SK-N-SH treated with all-trans-retinoic acid at 6 μM for 48 hours (cell line): ENCODE data around the gene DDI1.

ENCODE experiments used
- ATAC-seq: fragments of 200-7000 bp; cut with Tn5 transposase; 3 replicates; pipeline ENCODE4 v1.9.1; 2020; ENCODE audit warnings: mild to moderate bottlenecking, moderate library complexity
- ARNTL ChIP-seq: fragments of 450-650 bp; formaldehyde crosslinking; IDR thresholded peaks from 2 replicates; pipeline ENCODE4 v1.5.0; 2020; ENCODE audit warnings: low read depth, mild to moderate bottlenecking, moderate library complexity, borderline replicate concordance
- CREB5 ChIP-seq: fragments of 250-450 bp; sonication (Bioruptor Pico); IDR thresholded peaks from 2 replicates; pipeline ENCODE4 v1.5.1; 2020; ENCODE audit warnings: low read depth, mild to moderate bottlenecking, moderate library complexity
- CSDC2 ChIP-seq: fragments of 250-450 bp; sonication (Bioruptor Pico); IDR thresholded peaks from 2 replicates; pipeline ENCODE4 v1.5.0; 2020; ENCODE audit warnings: mild to moderate bottlenecking, moderate library complexity
- ISL1 ChIP-seq: fragments of 250-450 bp; sonication (Bioruptor Pico); IDR thresholded peaks from 2 replicates; pipeline ENCODE4 v2.1.2; 2022; ENCODE audit warnings: mild to moderate bottlenecking, moderate library complexity
- OSR1 ChIP-seq: fragments of 250-450 bp; sonication (Bioruptor Pico); IDR thresholded peaks from 2 replicates; pipeline ENCODE4 v1.8.0; 2022; ENCODE audit warnings: moderate library complexity, mild to moderate bottlenecking, inconsistent platforms
- POU6F1 ChIP-seq: fragments of 250-450 bp; sonication (Bioruptor Pico); IDR thresholded peaks from 2 replicates; pipeline ENCODE4 v1.8.0; 2021; ENCODE audit warnings: low read depth, mild to moderate bottlenecking, moderate library complexity, borderline replicate concordance
- PPARA ChIP-seq: fragments of 250-450 bp; sonication (Bioruptor Pico); IDR thresholded peaks from 2 replicates; pipeline ENCODE4 v1.5.0; 2020; ENCODE audit warnings: mild to moderate bottlenecking, borderline replicate concordance
- RARB ChIP-seq: fragments of 250-450 bp; sonication (Bioruptor Pico); IDR thresholded peaks from 2 replicates; pipeline ENCODE4 v1.8.0; 2021; ENCODE audit warnings: mild to moderate bottlenecking, moderate library complexity
- SNAI2 ChIP-seq: fragments of 250-450 bp; sonication (Bioruptor Pico); IDR thresholded peaks from 2 replicates; pipeline ENCODE4 v1.5.0; 2020; ENCODE audit warnings: mild to moderate bottlenecking, moderate library complexity
- TCF4 ChIP-seq: fragments of 250-450 bp; sonication (Bioruptor Pico); IDR thresholded peaks from 2 replicates; pipeline ENCODE4 v1.8.0; 2021; ENCODE audit warnings: mild to moderate bottlenecking, moderate library complexity, borderline replicate concordance
- TOX ChIP-seq: fragments of 250-450 bp; sonication (Bioruptor Pico); IDR thresholded peaks from 2 replicates; pipeline ENCODE4 v1.8.0; 2021; ENCODE audit warnings: mild to moderate bottlenecking, moderate library complexity, borderline replicate concordance
- ZC3H10 ChIP-seq: fragments of 250-450 bp; sonication (Bioruptor Pico); IDR thresholded peaks from 2 replicates; pipeline ENCODE4 v1.5.1; 2021; ENCODE audit warnings: mild to moderate bottlenecking, moderate library complexity
- ZFP3 ChIP-seq: fragments of 250-450 bp; sonication (Bioruptor Pico); IDR thresholded peaks from 2 replicates; pipeline ENCODE4 v1.5.0; 2020; ENCODE audit warnings: mild to moderate bottlenecking, moderate library complexity
- ZFP30 ChIP-seq: fragments of 450-650 bp; formaldehyde crosslinking; IDR thresholded peaks from 2 replicates; pipeline ENCODE4 v1.5.0; 2022; ENCODE audit warnings: mild to moderate bottlenecking, moderate library complexity
- ZNF70 ChIP-seq: fragments of 450-650 bp; formaldehyde crosslinking; IDR thresholded peaks from 2 replicates; pipeline ENCODE4 v1.5.0; 2020; ENCODE audit warnings: mild to moderate bottlenecking, moderate library complexity
- TF ChIP-seq, protein P1 (sequence below): fragments of 250-450 bp; sonication (Bioruptor Pico); IDR thresholded peaks from 2 replicates; pipeline ENCODE4 v1.8.0; 2020; ENCODE audit warnings: mild to moderate bottlenecking, moderate library complexity, borderline replicate concordance
- TF ChIP-seq, protein P2 (sequence below): fragments of 250-450 bp; sonication (Bioruptor Pico); IDR thresholded peaks from 2 replicates; pipeline ENCODE4 v1.5.1; 2021; ENCODE audit warnings: mild to moderate bottlenecking, moderate library complexity
- TF ChIP-seq, protein P3 (sequence below): fragments of 250-450 bp; sonication (Bioruptor Pico); IDR thresholded peaks from 2 replicates; pipeline ENCODE4 v1.5.0; 2020; ENCODE audit warnings: mild to moderate bottlenecking, moderate library complexity

Gene DDI1

DNA sequence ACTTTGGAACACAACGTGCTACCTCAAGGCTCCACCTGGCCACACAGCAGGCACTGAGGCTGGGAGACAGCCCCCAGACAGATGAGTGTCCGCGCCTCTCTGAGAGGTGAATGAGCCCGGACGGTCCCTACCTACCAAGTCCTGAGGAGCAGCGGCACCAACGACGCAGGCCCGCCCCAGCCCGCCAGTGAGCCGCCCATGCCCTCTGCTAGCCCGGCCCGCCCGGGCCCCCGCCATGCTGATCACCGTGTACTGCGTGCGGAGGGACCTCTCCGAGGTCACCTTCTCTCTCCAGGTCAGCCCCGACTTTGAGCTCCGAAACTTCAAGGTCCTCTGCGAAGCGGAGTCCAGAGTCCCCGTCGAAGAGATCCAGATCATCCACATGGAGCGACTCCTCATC lies at the start of gene DDI1:
TSS of gene DDI1 (plus strand) at position 53 of the 400 bp plus-strand sequence. CDS start at position 236, 183 bp downstream.
- no peak for TF ChIP-seq CSDC2 (CRISPR knock-in tag)
- no peak for TF ChIP-seq ARNTL (CRISPR knock-in tag)
- TF ChIP-seq CREB5 (CRISPR knock-in tag), result no peak
- TF ChIP-seq OSR1, result no peak
- TF ChIP-seq PPARA (CRISPR knock-in tag), result no peak
- no peak for TF ChIP-seq ZC3H10 (CRISPR knock-in tag)
- TF ChIP-seq ZFP3, result no peak
- TF ChIP-seq, protein P1, sequence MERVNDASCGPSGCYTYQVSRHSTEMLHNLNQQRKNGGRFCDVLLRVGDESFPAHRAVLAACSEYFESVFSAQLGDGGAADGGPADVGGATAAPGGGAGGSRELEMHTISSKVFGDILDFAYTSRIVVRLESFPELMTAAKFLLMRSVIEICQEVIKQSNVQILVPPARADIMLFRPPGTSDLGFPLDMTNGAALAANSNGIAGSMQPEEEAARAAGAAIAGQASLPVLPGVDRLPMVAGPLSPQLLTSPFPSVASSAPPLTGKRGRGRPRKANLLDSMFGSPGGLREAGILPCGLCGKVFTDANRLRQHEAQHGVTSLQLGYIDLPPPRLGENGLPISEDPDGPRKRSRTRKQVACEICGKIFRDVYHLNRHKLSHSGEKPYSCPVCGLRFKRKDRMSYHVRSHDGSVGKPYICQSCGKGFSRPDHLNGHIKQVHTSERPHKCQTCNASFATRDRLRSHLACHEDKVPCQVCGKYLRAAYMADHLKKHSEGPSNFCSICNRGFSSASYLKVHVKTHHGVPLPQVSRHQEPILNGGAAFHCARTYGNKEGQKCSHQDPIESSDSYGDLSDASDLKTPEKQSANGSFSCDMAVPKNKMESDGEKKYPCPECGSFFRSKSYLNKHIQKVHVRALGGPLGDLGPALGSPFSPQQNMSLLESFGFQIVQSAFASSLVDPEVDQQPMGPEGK (CRISPR knock-in tag), result no peak
- TF ChIP-seq TCF4 (CRISPR knock-in tag), result no peak
- TF ChIP-seq, protein P2, sequence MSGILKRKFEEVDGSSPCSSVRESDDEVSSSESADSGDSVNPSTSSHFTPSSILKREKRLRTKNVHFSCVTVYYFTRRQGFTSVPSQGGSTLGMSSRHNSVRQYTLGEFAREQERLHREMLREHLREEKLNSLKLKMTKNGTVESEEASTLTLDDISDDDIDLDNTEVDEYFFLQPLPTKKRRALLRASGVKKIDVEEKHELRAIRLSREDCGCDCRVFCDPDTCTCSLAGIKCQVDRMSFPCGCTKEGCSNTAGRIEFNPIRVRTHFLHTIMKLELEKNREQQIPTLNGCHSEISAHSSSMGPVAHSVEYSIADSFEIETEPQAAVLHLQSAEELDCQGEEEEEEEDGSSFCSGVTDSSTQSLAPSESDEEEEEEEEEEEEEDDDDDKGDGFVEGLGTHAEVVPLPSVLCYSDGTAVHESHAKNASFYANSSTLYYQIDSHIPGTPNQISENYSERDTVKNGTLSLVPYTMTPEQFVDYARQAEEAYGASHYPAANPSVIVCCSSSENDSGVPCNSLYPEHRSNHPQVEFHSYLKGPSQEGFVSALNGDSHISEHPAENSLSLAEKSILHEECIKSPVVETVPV, result no peak
- TF ChIP-seq, protein P3, sequence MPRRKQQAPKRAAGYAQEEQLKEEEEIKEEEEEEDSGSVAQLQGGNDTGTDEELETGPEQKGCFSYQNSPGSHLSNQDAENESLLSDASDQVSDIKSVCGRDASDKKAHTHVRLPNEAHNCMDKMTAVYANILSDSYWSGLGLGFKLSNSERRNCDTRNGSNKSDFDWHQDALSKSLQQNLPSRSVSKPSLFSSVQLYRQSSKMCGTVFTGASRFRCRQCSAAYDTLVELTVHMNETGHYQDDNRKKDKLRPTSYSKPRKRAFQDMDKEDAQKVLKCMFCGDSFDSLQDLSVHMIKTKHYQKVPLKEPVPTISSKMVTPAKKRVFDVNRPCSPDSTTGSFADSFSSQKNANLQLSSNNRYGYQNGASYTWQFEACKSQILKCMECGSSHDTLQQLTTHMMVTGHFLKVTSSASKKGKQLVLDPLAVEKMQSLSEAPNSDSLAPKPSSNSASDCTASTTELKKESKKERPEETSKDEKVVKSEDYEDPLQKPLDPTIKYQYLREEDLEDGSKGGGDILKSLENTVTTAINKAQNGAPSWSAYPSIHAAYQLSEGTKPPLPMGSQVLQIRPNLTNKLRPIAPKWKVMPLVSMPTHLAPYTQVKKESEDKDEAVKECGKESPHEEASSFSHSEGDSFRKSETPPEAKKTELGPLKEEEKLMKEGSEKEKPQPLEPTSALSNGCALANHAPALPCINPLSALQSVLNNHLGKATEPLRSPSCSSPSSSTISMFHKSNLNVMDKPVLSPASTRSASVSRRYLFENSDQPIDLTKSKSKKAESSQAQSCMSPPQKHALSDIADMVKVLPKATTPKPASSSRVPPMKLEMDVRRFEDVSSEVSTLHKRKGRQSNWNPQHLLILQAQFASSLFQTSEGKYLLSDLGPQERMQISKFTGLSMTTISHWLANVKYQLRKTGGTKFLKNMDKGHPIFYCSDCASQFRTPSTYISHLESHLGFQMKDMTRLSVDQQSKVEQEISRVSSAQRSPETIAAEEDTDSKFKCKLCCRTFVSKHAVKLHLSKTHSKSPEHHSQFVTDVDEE (CRISPR knock-in tag), result no peak
- TF ChIP-seq POU6F1, result no peak
- TF ChIP-seq ZNF70 (CRISPR knock-in tag), result no peak
- no peak for TF ChIP-seq ZFP30
- no peak for ATAC-seq

DNA sequence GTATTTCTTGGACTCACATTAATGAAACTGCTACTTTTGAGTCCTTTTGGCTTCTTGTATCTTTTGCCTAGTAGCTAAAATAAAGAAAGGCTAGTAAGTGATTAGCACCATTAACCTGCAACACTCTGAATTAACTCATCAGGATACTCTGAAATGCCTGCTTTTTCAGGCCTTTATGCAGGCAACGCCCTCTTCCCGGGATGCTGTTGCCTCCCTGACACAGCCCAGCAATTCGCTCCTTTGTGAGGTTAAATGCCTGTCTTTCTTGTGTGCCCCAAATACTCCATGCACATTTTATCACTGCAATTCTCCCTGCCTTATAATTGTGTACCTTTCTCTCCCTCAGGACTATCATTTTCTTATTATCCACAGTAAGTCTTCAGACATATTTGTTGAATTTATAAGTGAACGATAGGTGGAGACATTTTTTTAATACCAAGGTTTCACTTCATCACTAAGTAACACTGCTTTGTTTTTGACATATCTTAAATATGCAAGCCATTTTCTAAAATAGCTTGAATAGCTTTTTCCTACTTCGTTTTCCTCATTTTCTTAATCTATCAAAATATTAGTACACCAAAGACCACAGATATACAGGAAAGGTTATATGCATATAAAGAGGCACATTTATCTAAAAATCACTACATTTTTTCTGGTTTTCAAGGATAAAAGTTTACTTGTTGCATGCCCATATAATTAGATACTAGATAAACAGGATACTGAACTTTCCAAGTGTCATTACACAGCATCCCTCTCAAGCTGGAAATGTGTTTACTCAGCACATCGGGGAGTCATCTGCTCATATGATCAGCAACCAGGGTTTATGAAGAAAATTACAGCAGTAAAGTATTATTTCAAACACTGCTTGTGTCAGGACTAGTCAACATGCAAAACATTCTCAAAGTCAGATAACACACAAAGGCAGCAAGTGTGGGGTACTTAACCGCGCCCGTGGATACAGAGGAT lies 48.5 kb upstream of the DDI1 start:
- ATAC-seq, result no peak
- TF ChIP-seq, protein P2, result no peak
- TF ChIP-seq ISL1 (CRISPR knock-in tag), result no peak
- TF ChIP-seq RARB (CRISPR knock-in tag), result no peak
- no peak for TF ChIP-seq TCF4 (CRISPR knock-in tag)
- TF ChIP-seq ZFP30, result no peak
- TF ChIP-seq PPARA (CRISPR knock-in tag), result no peak
- TF ChIP-seq, protein P1 (CRISPR knock-in tag), result no peak
- no peak for TF ChIP-seq ZC3H10 (CRISPR knock-in tag)
- no peak for TF ChIP-seq TOX (CRISPR knock-in tag)
- TF ChIP-seq CREB5 (CRISPR knock-in tag), result no peak
- no peak for TF ChIP-seq SNAI2 (CRISPR knock-in tag)
